Prostate gland (tissue), 2 donors: ENCODE results near the gene TBC1D32.

Experiments
- POLR2A ChIP-seq: fragments of 450-650 bp; IDR thresholded peaks from one replicate; pipeline ENCODE4 v1.6.1; 2016; ENCODE audit warnings: antibody characterized with exemption, mild to moderate bottlenecking
- TF ChIP-seq, protein P1 (sequence below), 4 experiments: fragments of 200-600 bp in 2 of 4; fragments of 450-650 bp in 2 of 4; sonication (generic) in 2 of 4; IDR thresholded peaks; 1 replicate in 3 of 4; 2 replicates in 1 of 4; pipeline ENCODE4 v1.5.1; 2016 to 2019; ENCODE audit warnings: antibody characterized with exemption in 4 of 4, mild to moderate bottlenecking in 2 of 4, moderate library complexity in 2 of 4

DNA sequence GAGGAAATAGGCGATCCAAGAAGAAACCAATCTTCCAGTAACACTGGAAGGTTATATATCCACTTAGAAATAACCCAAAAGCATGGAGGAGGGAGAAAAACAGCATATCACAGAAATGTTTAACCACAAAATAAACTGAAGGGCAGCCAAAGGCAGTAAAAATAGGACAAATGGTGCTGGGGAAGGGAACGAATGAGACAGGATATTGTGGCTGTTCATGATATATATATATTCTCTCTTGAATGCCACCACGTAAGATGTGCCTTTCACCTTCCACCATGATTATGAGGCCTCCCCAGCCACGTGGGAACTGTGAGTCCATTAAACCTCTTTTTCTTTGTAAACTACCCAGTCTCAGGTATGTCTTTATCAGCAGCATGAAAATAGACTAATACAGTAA is 162.4 kb downstream of the TBC1D32 start:
- no peak for TF ChIP-seq POLR2A
- TF ChIP-seq, protein P1, sequence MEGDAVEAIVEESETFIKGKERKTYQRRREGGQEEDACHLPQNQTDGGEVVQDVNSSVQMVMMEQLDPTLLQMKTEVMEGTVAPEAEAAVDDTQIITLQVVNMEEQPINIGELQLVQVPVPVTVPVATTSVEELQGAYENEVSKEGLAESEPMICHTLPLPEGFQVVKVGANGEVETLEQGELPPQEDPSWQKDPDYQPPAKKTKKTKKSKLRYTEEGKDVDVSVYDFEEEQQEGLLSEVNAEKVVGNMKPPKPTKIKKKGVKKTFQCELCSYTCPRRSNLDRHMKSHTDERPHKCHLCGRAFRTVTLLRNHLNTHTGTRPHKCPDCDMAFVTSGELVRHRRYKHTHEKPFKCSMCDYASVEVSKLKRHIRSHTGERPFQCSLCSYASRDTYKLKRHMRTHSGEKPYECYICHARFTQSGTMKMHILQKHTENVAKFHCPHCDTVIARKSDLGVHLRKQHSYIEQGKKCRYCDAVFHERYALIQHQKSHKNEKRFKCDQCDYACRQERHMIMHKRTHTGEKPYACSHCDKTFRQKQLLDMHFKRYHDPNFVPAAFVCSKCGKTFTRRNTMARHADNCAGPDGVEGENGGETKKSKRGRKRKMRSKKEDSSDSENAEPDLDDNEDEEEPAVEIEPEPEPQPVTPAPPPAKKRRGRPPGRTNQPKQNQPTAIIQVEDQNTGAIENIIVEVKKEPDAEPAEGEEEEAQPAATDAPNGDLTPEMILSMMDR (IDR thresholded peaks at IDR 0.05): no peak
